ENCODE data around the gene MDK.

DNA sequence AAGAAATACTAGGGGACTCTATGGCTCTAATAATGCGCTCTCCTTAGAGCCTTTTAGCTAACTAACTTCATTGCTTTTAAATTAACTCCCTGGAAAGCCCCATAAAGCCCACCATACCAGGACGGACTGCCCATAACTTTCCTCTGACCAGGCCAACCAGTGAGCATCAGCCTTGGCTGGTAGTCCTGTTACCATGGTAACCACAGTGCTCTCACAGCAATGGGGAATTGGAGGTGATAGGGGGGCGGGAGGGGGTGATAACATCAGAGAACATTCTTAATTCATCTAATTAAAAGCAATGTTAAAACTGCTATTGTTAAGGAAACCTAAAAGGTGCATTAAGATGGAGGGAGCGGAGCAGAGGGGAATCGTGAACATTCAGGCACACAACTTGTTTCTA is 37.3 kb downstream of the MDK start:
- TF ChIP-seq EZH2 (IDR thresholded peaks at IDR 0.05) (no peak), FOXP2 (optimal IDR thresholded peaks at IDR 0.05; ENCODE audit: control extremely low read depth, extremely low read length, insufficient read depth) (no peak), POLR2AphosphoS5 (IDR thresholded peaks at IDR 0.05; ENCODE audit: borderline replicate concordance, low read depth, low read length) (no peak)
